ENCODE measurements around the gene LRRC7.
"Not testable (repeated sequence)": the region's sequence is repeated elsewhere in the genome, so short reads cannot be mapped to it uniquely, and the experiment has no call there.

Gene LRRC7

GRCh38 chr1:69688193-69688592 is 120.5 kb downstream of the LRRC7 start:
- H3K4me1 Mint-ChIP-seq (ENCODE audit: low read depth in 2 of 2) = no peaks in the 10 kb centered on the region
- no peaks in the 10 kb centered on the region for H3K36me3 Mint-ChIP-seq (ENCODE audit: insufficient read depth)
- H3K9me3 Mint-ChIP-seq = peaks cover 8 to 23% of the 10 kb centered on the region in 2 donors
- no peak for DNase-seq
- H3K27me3 Mint-ChIP-seq = no peaks in the 10 kb centered on the region
- H3K4me3 Mint-ChIP-seq = no peak overlapping the region
- ATAC-seq (replicated peaks) = no peak
- H3K27ac Mint-ChIP-seq = no peak overlapping the region

GRCh38 chr1:69691179-69691578 is 123.5 kb downstream of the LRRC7 start:
- Mint-ChIP-seq H3K4me1 (ENCODE audit: low read depth in 2 of 2) (no peaks in the 10 kb centered on the region), H3K4me3 (no peak overlapping the region), H3K36me3 (ENCODE audit: insufficient read depth) (no peaks in the 10 kb centered on the region), H3K27ac (no peak overlapping the region), H3K27me3 (no peaks in the 10 kb centered on the region), H3K9me3 (peaks cover 13 to 28% of the 10 kb centered on the region in 2 donors)
- DNase-seq (no peak), ATAC-seq (replicated peaks) (no peak)

GRCh38 chr1:69693921-69694675 is 126.4 kb downstream of the LRRC7 start:
- Mint-ChIP-seq H3K27me3 (no peaks in the 10 kb centered on the region), H3K9me3 (peaks cover 17 to 43% of the 10 kb centered on the region in 2 donors), H3K4me3 (no peak overlapping the region), H3K4me1 (ENCODE audit: low read depth in 2 of 2) (no peaks in the 10 kb centered on the region), H3K36me3 (ENCODE audit: insufficient read depth) (no peaks in the 10 kb centered on the region), H3K27ac (no peak overlapping the region)
- DNase-seq (no peak), ATAC-seq (replicated peaks) (no peak)

GRCh38 chr1:69697340-69697739 is 129.6 kb downstream of the LRRC7 start:
- H3K27ac Mint-ChIP-seq = no peak overlapping the region
- H3K4me3 Mint-ChIP-seq = no peak overlapping the region
- H3K36me3 Mint-ChIP-seq (ENCODE audit: insufficient read depth) = no peaks in the 10 kb centered on the region
- no peak for DNase-seq
- ATAC-seq (replicated peaks) = no peak
- H3K27me3 Mint-ChIP-seq = no peaks in the 10 kb centered on the region
- peaks cover 15 to 36% of the 10 kb centered on the region in 2 donors for H3K9me3 Mint-ChIP-seq
- no peaks in the 10 kb centered on the region for H3K4me1 Mint-ChIP-seq (ENCODE audit: low read depth in 2 of 2)

- Mint-ChIP-seq H3K4me3 (no peak overlapping the region), H3K27ac (no peak overlapping the region), H3K4me1 (ENCODE audit: low read depth in 2 of 2) (no peaks in the 10 kb centered on the region), H3K27me3 (no peaks in the 10 kb centered on the region), H3K36me3 (ENCODE audit: insufficient read depth) (no peaks in the 10 kb centered on the region), H3K9me3 (peaks cover 11 to 15% of the 10 kb centered on the region in 2 donors)
- DNase-seq (no peak), ATAC-seq (replicated peaks) (no peak)
Observed at GRCh38 chr1:69700770-69701169, 133.0 kb downstream of the LRRC7 start.

- ATAC-seq (replicated peaks) (no peak), DNase-seq (no peak)
- no peak overlapping the region for H3K4me3 Mint-ChIP-seq
- H3K27me3 Mint-ChIP-seq = no peaks in the 10 kb centered on the region
- H3K36me3 Mint-ChIP-seq (ENCODE audit: insufficient read depth) = no peaks in the 10 kb centered on the region
- H3K27ac Mint-ChIP-seq = no peak overlapping the region
- H3K4me1 Mint-ChIP-seq (ENCODE audit: low read depth in 2 of 2) = no peaks in the 10 kb centered on the region
- peaks cover 11 to 15% of the 10 kb centered on the region in 2 donors for H3K9me3 Mint-ChIP-seq
Observed at GRCh38 chr1:69702085-69702484, 134.4 kb downstream of the LRRC7 start.

GRCh38 chr1:69706473-69706872 is 138.8 kb downstream of the LRRC7 start:
- Mint-ChIP-seq H3K27ac (no peak overlapping the region), H3K27me3 (no peaks in the 10 kb centered on the region), H3K36me3 (ENCODE audit: insufficient read depth) (no peaks in the 10 kb centered on the region), H3K4me3 (no peak overlapping the region), H3K9me3 (peaks cover 0 to 4% of the 10 kb centered on the region in 2 donors), H3K4me1 (ENCODE audit: low read depth in 2 of 2) (no peaks in the 10 kb centered on the region)
- DNase-seq = no peak
- ATAC-seq (replicated peaks) = no peak

GRCh38 chr1:69707103-69707502 is 139.4 kb downstream of the LRRC7 start:
- H3K27ac Mint-ChIP-seq = no peak overlapping the region
- H3K4me1 Mint-ChIP-seq (ENCODE audit: low read depth in 2 of 2) = no peaks in the 10 kb centered on the region
- DNase-seq (no peak), ATAC-seq (replicated peaks) (no peak)
- H3K27me3 Mint-ChIP-seq = no peaks in the 10 kb centered on the region
- no peak overlapping the region for H3K4me3 Mint-ChIP-seq
- H3K9me3 Mint-ChIP-seq = peaks cover 0 to 4% of the 10 kb centered on the region in 2 donors
- H3K36me3 Mint-ChIP-seq (ENCODE audit: insufficient read depth) = no peaks in the 10 kb centered on the region

- DNase-seq = no peak
- H3K9me3 Mint-ChIP-seq = peaks cover 6 to 7% of the 10 kb centered on the region in 2 donors
- no peaks in the 10 kb centered on the region for H3K27me3 Mint-ChIP-seq
- no peak overlapping the region for H3K4me3 Mint-ChIP-seq
- H3K36me3 Mint-ChIP-seq (ENCODE audit: insufficient read depth) = no peaks in the 10 kb centered on the region
- no peak overlapping the region for H3K27ac Mint-ChIP-seq
- ATAC-seq (replicated peaks) = no peak
- no peaks in the 10 kb centered on the region for H3K4me1 Mint-ChIP-seq (ENCODE audit: low read depth in 2 of 2)
Observed at GRCh38 chr1:69710484-69711189, 142.9 kb downstream of the LRRC7 start.

- DNase-seq (no peak), ATAC-seq (replicated peaks) (no peak)
- Mint-ChIP-seq H3K27me3 (no peaks in the 10 kb centered on the region), H3K4me3 (no peak overlapping the region), H3K4me1 (ENCODE audit: low read depth in 2 of 2) (no peaks in the 10 kb centered on the region), H3K36me3 (ENCODE audit: insufficient read depth) (no peaks in the 10 kb centered on the region), H3K27ac (no peak overlapping the region), H3K9me3 (peaks cover 6 to 7% of the 10 kb centered on the region in 2 donors)
Observed at GRCh38 chr1:69711190-69711930, 143.6 kb downstream of the LRRC7 start.

GRCh38 chr1:69717834-69718233 is 150.1 kb downstream of the LRRC7 start:
- not testable (repeated sequence) for H3K36me3 Mint-ChIP-seq (ENCODE audit: insufficient read depth); H3K4me1 Mint-ChIP-seq (ENCODE audit: low read depth in 2 of 2); H3K27ac Mint-ChIP-seq

GRCh38 chr1:69728206-69728605 is 160.5 kb downstream of the LRRC7 start:
- H3K27ac Mint-ChIP-seq = no peak overlapping the region
- DNase-seq (no peak), ATAC-seq (replicated peaks) (no peak)
- no peaks in the 10 kb centered on the region for H3K27me3 Mint-ChIP-seq
- peaks cover 8 to 9% of the 10 kb centered on the region in 2 donors for H3K9me3 Mint-ChIP-seq
- H3K36me3 Mint-ChIP-seq (ENCODE audit: insufficient read depth) = no peaks in the 10 kb centered on the region
- no peaks in the 10 kb centered on the region for H3K4me1 Mint-ChIP-seq (ENCODE audit: low read depth in 2 of 2)
- H3K4me3 Mint-ChIP-seq = no peak overlapping the region

More at GRCh38 chr1:69717834-69718233, 150.1 kb downstream of the LRRC7 start:
- not testable (repeated sequence) for ATAC-seq (replicated peaks); DNase-seq; H3K27me3 Mint-ChIP-seq; H3K4me3 Mint-ChIP-seq
- peaks cover 6 to 18% of the 10 kb centered on the region in 2 donors for H3K9me3 Mint-ChIP-seq

GRCh38 chr1:69733061-69733460 is 165.3 kb downstream of the LRRC7 start:
- H3K9me3 Mint-ChIP-seq = peaks cover 0 to 9% of the 10 kb centered on the region in 2 donors
- H3K4me1 Mint-ChIP-seq (ENCODE audit: low read depth in 2 of 2) = no peaks in the 10 kb centered on the region
- ATAC-seq (replicated peaks) (no peak), DNase-seq (no peak)
- no peak overlapping the region for H3K27ac Mint-ChIP-seq
- no peaks in the 10 kb centered on the region for H3K36me3 Mint-ChIP-seq (ENCODE audit: insufficient read depth)
- H3K4me3 Mint-ChIP-seq = no peak overlapping the region
- no peaks in the 10 kb centered on the region for H3K27me3 Mint-ChIP-seq
